PC-9 (cell line): ENCODE measurements around the gene ROBO2.

Source experiments
- EZH2 ChIP-seq: fragments of 200-600 bp; sonication (generic); IDR thresholded peaks from 2 replicates; pipeline ENCODE4 v1.8.0; 2017; ENCODE audit warnings: antibody characterized with exemption, low read depth
- TF ChIP-seq, protein P1 (sequence below): fragments of 200-600 bp; sonication (generic); conservative IDR thresholded peaks from 2 replicates; pipeline ENCODE4 v1.6.1; 2017; ENCODE audit warnings: mixed run types, antibody characterized with exemption, mild to moderate bottlenecking, moderate library complexity

DNA sequence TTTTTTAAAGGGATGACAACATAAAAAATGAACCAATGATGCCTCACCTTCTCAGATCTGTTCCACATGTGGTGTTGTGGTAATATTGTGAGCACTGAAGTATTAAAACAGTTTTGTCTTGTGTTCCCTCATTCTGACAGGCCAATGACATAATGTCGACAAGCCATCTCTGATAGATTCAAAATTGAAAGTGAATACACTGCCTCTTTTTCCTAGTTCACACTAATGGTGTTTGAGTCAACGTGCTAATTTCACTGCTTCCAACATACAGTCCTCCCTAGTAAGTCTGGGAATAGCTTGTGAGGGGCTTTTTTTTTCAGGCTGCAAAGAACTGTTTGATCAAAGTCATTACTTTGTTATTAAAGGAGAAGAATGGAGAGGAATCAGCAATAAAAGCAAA lies 82.8 kb downstream of the ROBO2 start:
- TF ChIP-seq, protein P1, sequence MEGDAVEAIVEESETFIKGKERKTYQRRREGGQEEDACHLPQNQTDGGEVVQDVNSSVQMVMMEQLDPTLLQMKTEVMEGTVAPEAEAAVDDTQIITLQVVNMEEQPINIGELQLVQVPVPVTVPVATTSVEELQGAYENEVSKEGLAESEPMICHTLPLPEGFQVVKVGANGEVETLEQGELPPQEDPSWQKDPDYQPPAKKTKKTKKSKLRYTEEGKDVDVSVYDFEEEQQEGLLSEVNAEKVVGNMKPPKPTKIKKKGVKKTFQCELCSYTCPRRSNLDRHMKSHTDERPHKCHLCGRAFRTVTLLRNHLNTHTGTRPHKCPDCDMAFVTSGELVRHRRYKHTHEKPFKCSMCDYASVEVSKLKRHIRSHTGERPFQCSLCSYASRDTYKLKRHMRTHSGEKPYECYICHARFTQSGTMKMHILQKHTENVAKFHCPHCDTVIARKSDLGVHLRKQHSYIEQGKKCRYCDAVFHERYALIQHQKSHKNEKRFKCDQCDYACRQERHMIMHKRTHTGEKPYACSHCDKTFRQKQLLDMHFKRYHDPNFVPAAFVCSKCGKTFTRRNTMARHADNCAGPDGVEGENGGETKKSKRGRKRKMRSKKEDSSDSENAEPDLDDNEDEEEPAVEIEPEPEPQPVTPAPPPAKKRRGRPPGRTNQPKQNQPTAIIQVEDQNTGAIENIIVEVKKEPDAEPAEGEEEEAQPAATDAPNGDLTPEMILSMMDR = no peak
- TF ChIP-seq EZH2 = no peak
